Common myeloid progenitor, CD34-positive (primary cell): ENCODE data around the gene ART5.
"Not testable (repeated sequence)": the region's sequence is repeated elsewhere in the genome, so short reads cannot be mapped to it uniquely, and the experiment has no call there.

ENCODE experiments used
- CTCF ChIA-PET: fragments of 350-600 bp; sonication (Branson Sonifier 250); formaldehyde crosslinking; loops from one replicate; lab custom pipeline; 2021; ENCODE audit warnings: antibody characterized with exemption; lab: Charles Lee
- POLR2A ChIA-PET: fragments of 350-600 bp; sonication (Branson Sonifier 250); formaldehyde crosslinking; loops from one replicate; lab custom pipeline; 2021; ENCODE audit warnings: antibody characterized with exemption; lab: Charles Lee
- DNase-seq, 3 donors: peaks; one replicate each; pipeline versions ENCODE4 v3.0.0 to v3.0.0-alpha.2; 2013
- H3K27ac ChIP-seq, 2 experiments: 1 replicate in 1 of 2; 2 replicates in 1 of 2; pipeline ENCODE4 v1.7.0; 2013; ENCODE audit warnings: inconsistent platforms in 2 of 2, low read length in 2 of 2, mild to moderate bottlenecking in 2 of 2, low read depth in 1 of 2, moderate library complexity in 1 of 2; ENCODE audit not compliant: severe bottlenecking in 2 of 2, insufficient read depth in 1 of 2, poor library complexity in 1 of 2
- H3K27me3 ChIP-seq, 5 experiments: replicated peaks in 2 of 5; 1 replicate in 3 of 5; 2 replicates in 2 of 5; pipeline versions ENCODE4 v1.6.1 to v1.7.0; 2013; ENCODE audit warnings: low read length in 4 of 5, mild to moderate bottlenecking in 2 of 5, moderate library complexity in 2 of 5, inconsistent platforms in 1 of 5; ENCODE audit not compliant: insufficient read depth in 5 of 5, control insufficient read depth in 4 of 5
- H3K36me3 ChIP-seq, 4 experiments: 1 replicate in 2 of 4; 2 replicates in 2 of 4; pipeline versions ENCODE4 v1.6.1 to v1.7.0; 2013; ENCODE audit warnings: low read length in 3 of 4, control low read depth in 1 of 4, mild to moderate bottlenecking in 1 of 4; ENCODE audit not compliant: control insufficient read depth in 4 of 4, insufficient read depth in 4 of 4
- H3K4me1 ChIP-seq, 4 experiments: 1 replicate in 3 of 4; 2 replicates in 1 of 4; pipeline versions ENCODE4 v1.6.1 to v1.7.1; 2013; ENCODE audit warnings: low read length in 3 of 4, mild to moderate bottlenecking in 3 of 4, control low read depth in 1 of 4, inconsistent platforms in 1 of 4, moderate library complexity in 1 of 4; ENCODE audit not compliant: control insufficient read depth in 4 of 4, insufficient read depth in 4 of 4; ENCODE audit errors: control extremely low read depth in 1 of 4
- H3K4me3 ChIP-seq, 7 experiments: 1 replicate in 4 of 7; 2 replicates in 3 of 7; pipeline versions ENCODE4 v1.5.1 to v1.7.0; 2013; ENCODE audit warnings: mild to moderate bottlenecking in 7 of 7, low read length in 6 of 7, moderate library complexity in 6 of 7, inconsistent platforms in 2 of 7, low read depth in 2 of 7, control low read depth in 1 of 7; ENCODE audit not compliant: insufficient read depth in 4 of 7, control insufficient read depth in 1 of 7; ENCODE audit errors: extremely low read depth in 1 of 7
- H3K9me3 ChIP-seq, 5 experiments: 1 replicate in 4 of 5; 2 replicates in 1 of 5; pipeline versions ENCODE4 v1.6.1 to v1.7.1; 2013; ENCODE audit warnings: low read length in 4 of 5, mild to moderate bottlenecking in 2 of 5, inconsistent platforms in 1 of 5, low read depth in 1 of 5, moderate library complexity in 1 of 5; ENCODE audit not compliant: control insufficient read depth in 4 of 5, insufficient read depth in 2 of 5; ENCODE audit errors: control extremely low read depth in 1 of 5
- WGBS: methylation state at CpG from one replicate; pipeline ENCODE4 v1.1.5; 2013; ENCODE audit not compliant: insufficient coverage; 5-methylcytosine and 5-hydroxymethylcytosine counted together

Gene ART5

GRCh38 chr11:3658252-3658651 lies 16.5 kb upstream of the ART5 start:
- CTCF ChIA-PET, result no interaction called here
- Histone ChIP-seq H3K36me3 (no peaks in the 10 kb centered on the region), H3K9me3 (no peaks in the 10 kb centered on the region), H3K4me3 (no peak overlapping the region), H3K27ac (no peak overlapping the region), H3K27me3 (peaks cover 0 to 5% (median 0%) of the 10 kb centered on the region in 5 experiments), H3K4me1 (no peaks in the 10 kb centered on the region)
- DNase-seq, result no peak
- WGBS, result 95% methylated on average over 4 of the region's 8 CpGs
- POLR2A ChIA-PET, result no interaction called here

- H3K27ac ChIP-seq, H3K4me3 ChIP-seq, H3K9me3 ChIP-seq, POLR2A ChIA-PET, DNase-seq, H3K27me3 ChIP-seq, H3K4me1 ChIP-seq, H3K36me3 ChIP-seq: not testable (repeated sequence)
- CTCF ChIA-PET, result interaction anchor here (0.6 to 1.5 kb wide), 2 partner anchors 16 to 31 kb away, joined by 3 read pairs; no protein-coding TSS in a partner anchor
- 97% methylated on average over 4 of the region's 5 CpGs for WGBS
Observed at GRCh38 chr11:3657331-3657730, 15.5 kb upstream of the ART5 start.

- ChIA-PET CTCF (interaction anchor here (0.7 kb wide), 1 partner anchor 12 kb away, joined by 3 read pairs; no protein-coding TSS in a partner anchor), POLR2A (no interaction called here)
- no peak for DNase-seq
- no peaks in the 10 kb centered on the region for H3K36me3 ChIP-seq
- peaks cover 0 to 5% (median 0%) of the 10 kb centered on the region in 5 experiments for H3K27me3 ChIP-seq
- 90% methylated on average over 3 of the region's 3 CpGs for WGBS
- no peak overlapping the region for H3K4me3 ChIP-seq
- no peaks in the 10 kb centered on the region for H3K9me3 ChIP-seq
- no peaks in the 10 kb centered on the region for H3K4me1 ChIP-seq
- H3K27ac ChIP-seq, result no peak overlapping the region
Observed at GRCh38 chr11:3655547-3655946, 13.8 kb upstream of the ART5 start.

- not testable (repeated sequence) for DNase-seq
- WGBS, result no CpG with 5 or more reads among the region's 3 CpGs
Observed at GRCh38 chr11:3652514-3652913, 10.7 kb upstream of the ART5 start.

GRCh38 chr11:3649374-3649773 lies 7.6 kb upstream of the ART5 start:
- H3K4me3 ChIP-seq, H3K27ac ChIP-seq, H3K36me3 ChIP-seq, H3K27me3 ChIP-seq, DNase-seq, H3K9me3 ChIP-seq, CTCF ChIA-PET, H3K4me1 ChIP-seq, POLR2A ChIA-PET: not testable (repeated sequence)
- WGBS, result 17% methylated on average over 5 of the region's 9 CpGs

More at GRCh38 chr11:3652514-3652913, 10.7 kb upstream of the ART5 start:
- H3K9me3 ChIP-seq, POLR2A ChIA-PET, H3K4me1 ChIP-seq, H3K4me3 ChIP-seq, CTCF ChIA-PET, H3K27ac ChIP-seq, H3K27me3 ChIP-seq, H3K36me3 ChIP-seq: not testable (repeated sequence)

GRCh38 chr11:3648843-3649242 lies 7.1 kb upstream of the ART5 start:
- DNase-seq, CTCF ChIA-PET, H3K36me3 ChIP-seq, H3K27ac ChIP-seq, H3K4me1 ChIP-seq, H3K4me3 ChIP-seq, H3K27me3 ChIP-seq, POLR2A ChIA-PET: not testable (repeated sequence)
- peaks cover 0 to 11% (median 0%) of the 10 kb centered on the region in 5 experiments for H3K9me3 ChIP-seq
- WGBS, result 90% methylated on average over 7 of the region's 13 CpGs

GRCh38 chr11:3645552-3645951 lies 3.8 kb upstream of the ART5 start:
- ChIA-PET CTCF (no interaction called here), POLR2A (no interaction called here)
- WGBS, result 98% methylated on average over 7 of the region's 7 CpGs
- no peak overlapping the region for H3K4me3 ChIP-seq
- H3K27ac ChIP-seq, result no peak overlapping the region
- peaks cover 0 to 12% (median 6%) of the 10 kb centered on the region in 5 experiments for H3K27me3 ChIP-seq
- no peak for DNase-seq
- peaks cover 0 to 14% (median 0%) of the 10 kb centered on the region in 5 experiments for H3K9me3 ChIP-seq
- no peaks in the 10 kb centered on the region for H3K36me3 ChIP-seq
- H3K4me1 ChIP-seq, result peaks cover 0 to 17% (median 11%) of the 10 kb centered on the region in 4 experiments
